Vagina (tissue), 2 donors: ENCODE measurements around the gene TMOD4.

Experiments used
- POLR2A ChIP-seq, 2 donors: fragments of 450-650 bp; IDR thresholded peaks; one replicate each; pipeline ENCODE4 v1.6.1; 2017; ENCODE audit warnings: antibody characterized with exemption in 2 of 2, mild to moderate bottlenecking in 2 of 2, moderate library complexity in 2 of 2
- TF ChIP-seq, protein P1 (sequence below), 3 experiments: fragments of 450-650 bp in 2 of 3; fragments of 200-600 bp in 1 of 3; sonication (generic) in 1 of 3; IDR thresholded peaks; one replicate each; pipeline ENCODE4 v1.5.1; 2017 to 2019; ENCODE audit warnings: antibody characterized with exemption in 3 of 3, mild to moderate bottlenecking in 2 of 3, moderate library complexity in 2 of 3

DNA sequence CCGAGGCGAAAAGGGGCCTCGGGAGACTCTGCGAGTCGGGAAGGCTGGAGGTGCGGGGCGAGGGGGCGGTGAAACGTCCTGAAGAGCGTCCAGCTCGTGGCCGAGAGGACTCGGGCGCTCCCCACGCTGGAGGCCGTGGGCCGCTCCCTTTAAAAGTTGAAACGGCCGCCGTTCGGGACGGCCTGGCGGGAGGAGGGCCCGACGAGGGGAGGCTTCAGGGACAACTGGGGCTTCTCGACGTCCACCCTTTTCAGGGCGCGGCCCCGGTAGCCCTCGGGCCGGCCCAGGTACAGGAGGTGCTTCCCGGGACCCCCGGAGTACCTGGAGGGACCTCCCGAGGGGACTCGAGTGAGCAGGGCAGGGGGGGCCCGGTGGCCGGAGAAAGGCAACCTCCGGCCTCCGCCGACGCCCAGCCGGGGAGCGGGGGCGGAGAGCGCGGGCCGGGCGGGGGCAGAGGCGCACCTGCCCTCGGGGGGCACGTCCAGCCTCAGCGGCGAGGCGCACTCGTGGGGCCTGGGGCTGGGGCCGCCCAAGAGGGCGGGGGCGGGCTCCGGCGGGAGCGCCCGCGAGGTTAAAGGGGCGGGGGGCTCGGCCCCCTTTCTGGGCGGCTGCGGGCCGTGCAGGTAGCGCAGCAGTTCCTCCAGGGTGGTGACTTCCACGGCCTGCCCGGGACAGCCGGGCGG is 43.3 kb downstream of the TMOD4 start:
- TF ChIP-seq, protein P1, sequence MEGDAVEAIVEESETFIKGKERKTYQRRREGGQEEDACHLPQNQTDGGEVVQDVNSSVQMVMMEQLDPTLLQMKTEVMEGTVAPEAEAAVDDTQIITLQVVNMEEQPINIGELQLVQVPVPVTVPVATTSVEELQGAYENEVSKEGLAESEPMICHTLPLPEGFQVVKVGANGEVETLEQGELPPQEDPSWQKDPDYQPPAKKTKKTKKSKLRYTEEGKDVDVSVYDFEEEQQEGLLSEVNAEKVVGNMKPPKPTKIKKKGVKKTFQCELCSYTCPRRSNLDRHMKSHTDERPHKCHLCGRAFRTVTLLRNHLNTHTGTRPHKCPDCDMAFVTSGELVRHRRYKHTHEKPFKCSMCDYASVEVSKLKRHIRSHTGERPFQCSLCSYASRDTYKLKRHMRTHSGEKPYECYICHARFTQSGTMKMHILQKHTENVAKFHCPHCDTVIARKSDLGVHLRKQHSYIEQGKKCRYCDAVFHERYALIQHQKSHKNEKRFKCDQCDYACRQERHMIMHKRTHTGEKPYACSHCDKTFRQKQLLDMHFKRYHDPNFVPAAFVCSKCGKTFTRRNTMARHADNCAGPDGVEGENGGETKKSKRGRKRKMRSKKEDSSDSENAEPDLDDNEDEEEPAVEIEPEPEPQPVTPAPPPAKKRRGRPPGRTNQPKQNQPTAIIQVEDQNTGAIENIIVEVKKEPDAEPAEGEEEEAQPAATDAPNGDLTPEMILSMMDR (IDR thresholded peaks at IDR 0.05) = no peak
- no peak for TF ChIP-seq POLR2A (IDR thresholded peaks at IDR 0.05)
